ENCODE data around the gene ARR3. TPM values are rescaled to one million over a fixed set of nuclear protein-coding genes. Genes with fewer than 3 reads are reported as not detected.
"Not testable (repeated sequence)": the region's sequence is repeated elsewhere in the genome, so short reads cannot be mapped to it uniquely, and the experiment has no call there.

Gene ARR3
- total RNA-seq, 1 donor from 2014 or later = not detected

DNA sequence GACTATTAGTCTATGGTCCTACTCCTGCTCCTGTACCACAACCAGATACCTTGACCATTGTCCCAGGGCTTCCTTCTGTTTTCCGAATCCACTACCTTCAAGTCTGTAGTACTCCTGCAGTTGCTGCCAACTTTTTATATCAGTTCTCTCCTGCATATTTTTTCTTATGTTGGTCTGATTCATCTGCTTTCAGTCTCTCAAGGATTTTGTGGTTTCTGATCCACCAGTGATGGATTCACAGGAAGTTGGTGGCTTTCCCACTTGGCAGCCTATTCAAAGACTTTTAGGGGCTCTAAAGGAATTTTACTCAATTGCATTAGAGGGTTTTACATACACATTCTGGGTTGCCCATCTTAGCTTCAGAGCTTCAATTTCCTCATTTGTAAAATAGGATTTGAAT is 45.4 kb downstream of the ARR3 start:
- no peak overlapping the region for H3K9ac ChIP-seq (ENCODE audit: low read depth in 1 of 3, low read length in 3 of 3)
- H3K27me3 ChIP-seq (ENCODE audit: control insufficient read depth in 3 of 3, insufficient read depth in 3 of 3, low read length in 3 of 3) = no peaks in the 10 kb centered on the region
- no peak overlapping the region for H3K27ac ChIP-seq (ENCODE audit: low read depth, low read length)
- no peaks in the 10 kb centered on the region for H3K36me3 ChIP-seq (ENCODE audit: control insufficient read depth in 3 of 3, insufficient read depth in 3 of 3, low read length in 3 of 3)
- no peaks in the 10 kb centered on the region for H3K9me3 ChIP-seq (ENCODE audit: control insufficient read depth in 3 of 3, low read length in 3 of 3)
- H3K4me3 ChIP-seq (ENCODE audit: low read length in 3 of 3) = no peak overlapping the region
- H3K4me1 ChIP-seq (ENCODE audit: control insufficient read depth in 3 of 3, insufficient read depth in 3 of 3, low read length in 3 of 3) = no peaks in the 10 kb centered on the region

DNA sequence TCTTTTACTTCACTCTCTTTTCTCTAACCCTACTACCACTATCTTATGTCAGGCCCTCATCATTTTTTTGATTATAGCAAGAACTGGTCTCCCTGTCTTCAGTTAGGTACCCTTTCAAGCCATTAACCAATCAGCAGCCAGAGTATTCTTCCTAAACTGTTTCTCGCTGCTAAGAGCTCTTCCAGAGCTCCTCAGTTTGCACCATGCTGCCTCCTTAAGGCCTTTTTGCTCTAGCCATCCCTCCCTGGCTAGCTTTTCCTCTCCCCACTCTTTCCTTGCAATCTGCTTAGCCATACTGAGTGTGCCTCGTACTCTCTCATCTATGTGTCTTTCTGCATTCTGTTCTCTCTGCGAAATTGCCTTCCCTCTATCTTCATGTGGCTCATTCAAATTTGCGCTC is 54.6 kb downstream of the ARR3 start:
- no peak overlapping the region for H3K9ac ChIP-seq (ENCODE audit: low read depth in 1 of 3, low read length in 3 of 3)
- H3K4me1 ChIP-seq (ENCODE audit: control insufficient read depth in 3 of 3, insufficient read depth in 3 of 3, low read length in 3 of 3) = no peaks in the 10 kb centered on the region
- H3K9me3 ChIP-seq (ENCODE audit: control insufficient read depth in 3 of 3, low read length in 3 of 3) = no peaks in the 10 kb centered on the region
- H3K36me3 ChIP-seq (ENCODE audit: control insufficient read depth in 3 of 3, insufficient read depth in 3 of 3, low read length in 3 of 3) = no peaks in the 10 kb centered on the region
- H3K27me3 ChIP-seq (ENCODE audit: control insufficient read depth in 3 of 3, insufficient read depth in 3 of 3, low read length in 3 of 3) = no peaks in the 10 kb centered on the region
- H3K4me3 ChIP-seq (ENCODE audit: low read length in 3 of 3) = no peak overlapping the region
- no peak overlapping the region for H3K27ac ChIP-seq (ENCODE audit: low read depth, low read length)

DNA sequence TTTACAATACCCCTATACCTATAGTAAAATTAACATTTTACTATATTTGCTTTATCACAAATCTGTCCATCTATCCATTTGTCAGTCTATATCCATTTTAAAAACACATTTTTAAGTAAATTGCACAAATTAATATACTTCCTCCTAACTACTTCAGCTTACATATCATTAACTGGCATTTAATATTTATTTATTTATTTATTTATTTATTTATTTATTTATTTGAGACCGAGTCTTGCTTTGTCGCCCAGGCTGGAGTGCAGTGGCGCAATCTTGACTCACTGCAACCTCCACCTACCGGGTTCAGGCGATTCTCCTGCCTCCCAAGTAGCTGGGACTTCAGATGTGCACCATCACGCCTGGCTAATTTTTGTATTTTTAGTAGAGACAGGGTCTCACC is 55.5 kb downstream of the ARR3 start:
- H3K36me3 ChIP-seq (ENCODE audit: control insufficient read depth in 3 of 3, insufficient read depth in 3 of 3, low read length in 3 of 3); H3K27ac ChIP-seq (ENCODE audit: low read depth, low read length); H3K9ac ChIP-seq (ENCODE audit: low read depth in 1 of 3, low read length in 3 of 3); H3K4me1 ChIP-seq (ENCODE audit: control insufficient read depth in 3 of 3, insufficient read depth in 3 of 3, low read length in 3 of 3); H3K27me3 ChIP-seq (ENCODE audit: control insufficient read depth in 3 of 3, insufficient read depth in 3 of 3, low read length in 3 of 3); H3K9me3 ChIP-seq (ENCODE audit: control insufficient read depth in 3 of 3, low read length in 3 of 3); H3K4me3 ChIP-seq (ENCODE audit: low read length in 3 of 3): not testable (repeated sequence)

DNA sequence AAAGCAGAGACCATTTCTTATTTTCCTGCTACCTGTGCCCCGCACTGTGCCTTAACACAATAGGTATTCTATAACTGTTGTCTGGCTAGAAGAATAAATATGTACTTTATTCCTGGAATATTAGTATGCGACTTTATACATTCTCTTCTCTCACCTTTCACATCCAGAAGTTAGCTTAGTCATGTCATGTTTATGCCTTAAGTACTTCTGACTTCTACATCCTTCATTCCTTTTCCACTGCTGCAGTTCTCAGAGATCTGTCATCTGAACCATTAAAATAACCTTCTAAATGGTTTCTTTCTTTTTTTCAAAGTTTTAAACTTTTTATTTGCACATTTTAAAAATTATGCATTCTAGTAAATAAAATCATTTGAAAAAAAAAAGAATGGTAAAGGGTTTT is 56.2 kb downstream of the ARR3 start:
- H3K36me3 ChIP-seq (ENCODE audit: control insufficient read depth in 3 of 3, insufficient read depth in 3 of 3, low read length in 3 of 3) = no peaks in the 10 kb centered on the region
- H3K27ac ChIP-seq (ENCODE audit: low read depth, low read length) = no peak overlapping the region
- H3K4me3 ChIP-seq (ENCODE audit: low read length in 3 of 3) = no peak overlapping the region
- H3K9ac ChIP-seq (ENCODE audit: low read depth in 1 of 3, low read length in 3 of 3) = no peak overlapping the region
- H3K9me3 ChIP-seq (ENCODE audit: control insufficient read depth in 3 of 3, low read length in 3 of 3) = no peaks in the 10 kb centered on the region
- H3K27me3 ChIP-seq (ENCODE audit: control insufficient read depth in 3 of 3, insufficient read depth in 3 of 3, low read length in 3 of 3) = no peaks in the 10 kb centered on the region
- H3K4me1 ChIP-seq (ENCODE audit: control insufficient read depth in 3 of 3, insufficient read depth in 3 of 3, low read length in 3 of 3) = no peaks in the 10 kb centered on the region

DNA sequence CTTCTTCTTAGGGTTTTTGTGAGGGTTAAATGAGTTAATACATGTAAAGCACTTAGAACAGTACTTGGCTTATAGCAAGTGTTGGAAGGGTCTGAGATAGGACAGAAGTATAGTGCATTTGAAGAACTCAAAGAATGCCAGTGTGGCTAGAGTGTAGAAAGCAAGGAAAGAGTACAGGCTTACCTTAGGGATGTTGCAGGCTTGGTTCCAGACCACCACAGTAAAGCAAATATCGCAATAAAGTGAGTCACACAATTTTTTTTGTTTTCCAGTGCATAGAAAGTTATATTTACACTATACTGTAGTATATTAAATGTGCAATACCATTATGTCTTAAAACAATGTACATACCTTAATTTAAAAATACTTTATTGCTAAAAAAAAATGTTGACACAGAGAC is 63.0 kb downstream of the ARR3 start:
- no peak overlapping the region for H3K27ac ChIP-seq (ENCODE audit: low read depth, low read length)
- H3K36me3 ChIP-seq (ENCODE audit: control insufficient read depth in 3 of 3, insufficient read depth in 3 of 3, low read length in 3 of 3) = no peaks in the 10 kb centered on the region
- no peak overlapping the region for H3K9ac ChIP-seq (ENCODE audit: low read depth in 1 of 3, low read length in 3 of 3)
- no peaks in the 10 kb centered on the region for H3K4me1 ChIP-seq (ENCODE audit: control insufficient read depth in 3 of 3, insufficient read depth in 3 of 3, low read length in 3 of 3)
- H3K27me3 ChIP-seq (ENCODE audit: control insufficient read depth in 3 of 3, insufficient read depth in 3 of 3, low read length in 3 of 3) = no peaks in the 10 kb centered on the region
- H3K9me3 ChIP-seq (ENCODE audit: control insufficient read depth in 3 of 3, low read length in 3 of 3) = no peaks in the 10 kb centered on the region
- H3K4me3 ChIP-seq (ENCODE audit: low read length in 3 of 3) = no peak overlapping the region

Small RNA genes lying within 50 kb of the gene (small RNA-seq; reads per million reads assigned to genes)
- not detected for gene RNA5SP507

Other genes with a start within 250 kb of the ARR3 start
- not detected for gene AWAT2, start 218.4 kb upstream of the ARR3 start, total RNA-seq
- not detected for gene OTUD6A, start 205.9 kb upstream of the ARR3 start, total RNA-seq
- gene IGBP1, start 134.9 kb upstream of the ARR3 start, total RNA-seq = 151 TPM
- not detected for gene DGAT2L6, start 90.9 kb upstream of the ARR3 start, total RNA-seq
- gene AWAT1, start 33.7 kb upstream of the ARR3 start, total RNA-seq = not detected
- not detected for gene P2RY4, start 8.1 kb upstream of the ARR3 start, total RNA-seq
- not detected for gene RAB41, start 13.8 kb downstream of the ARR3 start, total RNA-seq
- gene PDZD11, start 21.6 kb downstream of the ARR3 start, total RNA-seq = 14.1 TPM
- 3.7 TPM for gene KIF4A, start 21.8 kb downstream of the ARR3 start, total RNA-seq
- gene GDPD2, start 155.0 kb downstream of the ARR3 start, total RNA-seq = not detected
- 7.3 TPM for gene DLG3, start 176.5 kb downstream of the ARR3 start, total RNA-seq

Data from skeletal muscle tissue (tissue), 5 donors.